ENCODE results near the gene TMEM82. TPM values are rescaled to one million over a fixed set of nuclear protein-coding genes. Genes with fewer than 3 reads are reported as not detected.

The TMEM82 gene
- total RNA-seq, 1 donor from 2014 or later, result not detected

DNA sequence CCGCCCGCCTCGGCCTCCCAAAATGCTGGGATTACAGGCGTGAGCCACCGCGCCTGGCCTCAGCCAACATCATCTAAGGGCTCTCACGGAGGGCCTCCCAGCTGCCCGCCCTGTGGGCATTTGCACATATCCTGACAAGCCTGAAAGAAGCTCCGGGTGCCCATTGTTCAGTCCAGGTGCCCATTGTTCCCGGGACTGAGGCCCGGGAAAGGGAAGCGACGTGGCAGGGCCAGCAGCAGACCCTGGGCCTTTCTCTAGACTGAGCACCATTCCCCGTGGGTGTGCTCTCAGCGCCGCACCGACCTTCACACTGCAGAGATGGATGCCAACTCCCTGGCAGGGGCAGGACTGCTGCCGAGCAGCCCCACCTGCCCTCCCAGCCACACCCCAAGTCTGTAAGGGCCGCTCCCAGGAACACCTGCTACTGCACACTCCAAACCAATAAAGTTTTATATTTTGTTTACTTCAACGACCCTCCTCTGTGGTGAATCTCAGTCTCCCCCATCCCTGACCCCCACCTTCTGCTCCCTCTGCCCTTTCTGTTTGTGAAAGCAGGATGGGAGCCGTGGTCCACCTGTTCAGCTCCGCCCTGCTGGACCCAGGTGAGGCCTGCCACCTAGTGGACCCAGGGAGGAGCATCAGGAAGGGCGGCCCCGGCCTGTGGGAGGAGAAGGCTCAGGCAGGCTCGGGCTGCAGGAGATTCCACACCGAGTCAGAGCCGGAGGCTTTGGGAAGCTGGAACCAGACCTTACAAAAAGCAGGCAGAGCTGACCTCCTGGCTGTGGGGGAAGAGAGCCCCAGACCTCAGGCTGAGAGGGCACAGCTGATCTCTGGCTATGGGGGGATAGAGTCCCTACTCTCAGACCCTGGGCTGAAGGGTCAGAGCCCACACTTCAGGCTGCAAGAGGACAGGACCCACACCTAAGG lies 1.1 kb upstream of the TMEM82 start:
- H3K36me3 ChIP-seq, result peaks cover 0 to 10% of the 10 kb centered on the region in 2 donors
- H3K27ac ChIP-seq, result peak overlapping the region; percentile 41 to 55

DNA sequence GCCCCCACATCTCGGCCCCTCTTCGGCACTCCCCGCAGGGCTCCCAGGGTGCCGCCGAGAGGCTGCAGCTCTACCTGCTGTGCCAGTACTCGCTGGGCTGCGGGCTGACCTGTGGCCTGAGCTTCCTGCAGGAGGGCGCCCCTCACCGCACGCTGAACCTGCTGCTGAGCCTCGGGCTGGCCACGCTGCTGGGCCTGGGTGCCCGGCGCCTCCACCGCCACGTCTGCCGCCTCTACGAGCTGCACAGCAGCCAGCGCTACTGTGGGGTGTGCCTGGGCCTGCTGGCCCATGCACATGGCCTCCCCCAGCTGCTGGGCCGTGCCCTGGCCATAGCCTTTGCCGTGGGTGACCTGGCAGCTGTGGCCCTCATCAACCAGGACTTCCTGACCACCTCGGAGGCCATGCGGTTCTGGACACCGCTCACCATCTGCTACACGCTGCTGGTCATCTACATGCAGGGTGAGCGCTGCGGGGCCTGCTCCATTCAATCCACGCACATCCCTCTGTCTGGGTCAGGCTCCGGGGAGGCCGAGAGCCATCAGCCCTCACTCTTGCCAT lies 1.9 kb downstream of the TMEM82 start:
- no peak for DNase-seq (ENCODE audit: low spot score in 2 of 2)
- Histone ChIP-seq H3K4me3 (no peak overlapping the region), H3K27ac (peak overlapping the region; percentile 96 to 98), H3K27me3 (no peaks in the 10 kb centered on the region), H3K4me1 (peaks cover 15 to 49% of the 10 kb centered on the region in 2 donors), H3K9me3 (no peaks in the 10 kb centered on the region), H3K36me3 (peaks cover 0 to 4% of the 10 kb centered on the region in 2 donors)
- intact Hi-C loops (cut with DNase I), result no loop called here
- TF ChIP-seq, protein P1, sequence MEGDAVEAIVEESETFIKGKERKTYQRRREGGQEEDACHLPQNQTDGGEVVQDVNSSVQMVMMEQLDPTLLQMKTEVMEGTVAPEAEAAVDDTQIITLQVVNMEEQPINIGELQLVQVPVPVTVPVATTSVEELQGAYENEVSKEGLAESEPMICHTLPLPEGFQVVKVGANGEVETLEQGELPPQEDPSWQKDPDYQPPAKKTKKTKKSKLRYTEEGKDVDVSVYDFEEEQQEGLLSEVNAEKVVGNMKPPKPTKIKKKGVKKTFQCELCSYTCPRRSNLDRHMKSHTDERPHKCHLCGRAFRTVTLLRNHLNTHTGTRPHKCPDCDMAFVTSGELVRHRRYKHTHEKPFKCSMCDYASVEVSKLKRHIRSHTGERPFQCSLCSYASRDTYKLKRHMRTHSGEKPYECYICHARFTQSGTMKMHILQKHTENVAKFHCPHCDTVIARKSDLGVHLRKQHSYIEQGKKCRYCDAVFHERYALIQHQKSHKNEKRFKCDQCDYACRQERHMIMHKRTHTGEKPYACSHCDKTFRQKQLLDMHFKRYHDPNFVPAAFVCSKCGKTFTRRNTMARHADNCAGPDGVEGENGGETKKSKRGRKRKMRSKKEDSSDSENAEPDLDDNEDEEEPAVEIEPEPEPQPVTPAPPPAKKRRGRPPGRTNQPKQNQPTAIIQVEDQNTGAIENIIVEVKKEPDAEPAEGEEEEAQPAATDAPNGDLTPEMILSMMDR (IDR thresholded peaks at IDR 0.05), result no peak

More for the DNA sequence above, 1.1 kb upstream of the TMEM82 start:
- TF ChIP-seq, protein P1 (IDR thresholded peaks at IDR 0.05), result peak; percentile 71 to 93 (median 85)
- intact Hi-C loops (cut with DNase I), result no loop called here
- H3K9me3 ChIP-seq, result no peaks in the 10 kb centered on the region
- peak in 1 of 2 donors; percentile 86 for DNase-seq (ENCODE audit: low spot score in 2 of 2)
- peaks cover 11 to 33% of the 10 kb centered on the region in 2 donors for H3K4me1 ChIP-seq
- no peaks in the 10 kb centered on the region for H3K27me3 ChIP-seq
- H3K4me3 ChIP-seq, result no peak overlapping the region

DNA sequence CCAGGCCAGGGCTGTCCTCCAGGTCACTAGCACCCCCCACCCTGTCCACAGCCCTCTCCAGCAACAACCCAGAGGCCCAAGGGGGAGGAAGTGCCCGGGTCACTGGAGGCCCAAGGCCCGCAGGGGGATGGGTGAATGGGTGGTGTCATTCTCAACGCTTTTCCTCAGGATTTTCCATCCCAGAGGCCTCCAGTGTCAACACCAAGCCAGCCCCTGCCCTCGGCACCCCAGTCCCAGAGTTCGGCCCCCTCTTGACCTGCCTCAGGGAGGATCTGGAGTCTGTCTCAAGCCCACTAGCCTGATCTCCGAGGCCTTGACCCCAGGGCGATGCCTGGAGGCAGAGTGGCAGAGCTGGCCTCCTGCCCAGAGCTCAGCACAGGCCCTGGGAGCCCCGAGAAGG lies 5.1 kb downstream of the TMEM82 start:
- no peak for DNase-seq (ENCODE audit: low spot score in 2 of 2)
- Histone ChIP-seq H3K27ac (peak overlapping the region; percentile 96 to 98), H3K4me3 (peak overlapping the region; percentile 48 to 56), H3K36me3 (no peaks in the 10 kb centered on the region), H3K4me1 (peaks cover 31 to 63% of the 10 kb centered on the region in 2 donors), H3K9me3 (no peaks in the 10 kb centered on the region), H3K27me3 (no peaks in the 10 kb centered on the region)
- intact Hi-C loops (cut with DNase I), result loop anchor here (5.0 kb wide), 2 partner anchors 45 to 130 kb away; partner anchors contain the start of gene DDI2
- TF ChIP-seq, protein P1 (IDR thresholded peaks at IDR 0.05), result no peak

DNA sequence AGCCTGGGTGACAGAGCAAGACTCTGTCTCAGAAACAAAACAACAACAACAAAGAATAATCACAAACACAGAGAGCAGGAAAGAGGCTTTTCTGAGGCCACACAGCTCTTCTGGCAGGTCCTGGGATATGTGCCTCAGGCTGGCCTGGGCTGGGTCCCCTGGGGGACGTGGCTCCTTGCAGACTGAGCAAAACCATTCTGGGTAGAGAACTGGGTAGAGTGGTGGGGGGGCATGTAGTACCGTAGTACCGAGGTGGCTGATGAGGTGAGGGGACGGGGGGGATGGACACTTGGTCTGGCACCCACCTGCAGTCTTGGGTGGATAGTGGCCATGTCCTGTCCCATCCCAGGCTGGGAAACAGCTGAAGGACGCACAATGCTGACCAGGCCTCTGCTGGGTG lies 6.0 kb downstream of the TMEM82 start:
- TF ChIP-seq, protein P1 (IDR thresholded peaks at IDR 0.05), result no peak
- H3K27ac ChIP-seq, result peak overlapping the region; percentile 96 to 98
- H3K9me3 ChIP-seq, result no peaks in the 10 kb centered on the region
- H3K27me3 ChIP-seq, result no peaks in the 10 kb centered on the region
- H3K4me3 ChIP-seq, result peak overlapping the region; percentile 48 to 56
- intact Hi-C loops (cut with DNase I), result loop anchor here (5.0 kb wide), 2 partner anchors 46 to 131 kb away; partner anchors contain the start of gene DDI2
- DNase-seq (ENCODE audit: low spot score in 2 of 2), result no peak
- peaks cover 31 to 61% of the 10 kb centered on the region in 2 donors for H3K4me1 ChIP-seq
- H3K36me3 ChIP-seq, result no peaks in the 10 kb centered on the region

DNA sequence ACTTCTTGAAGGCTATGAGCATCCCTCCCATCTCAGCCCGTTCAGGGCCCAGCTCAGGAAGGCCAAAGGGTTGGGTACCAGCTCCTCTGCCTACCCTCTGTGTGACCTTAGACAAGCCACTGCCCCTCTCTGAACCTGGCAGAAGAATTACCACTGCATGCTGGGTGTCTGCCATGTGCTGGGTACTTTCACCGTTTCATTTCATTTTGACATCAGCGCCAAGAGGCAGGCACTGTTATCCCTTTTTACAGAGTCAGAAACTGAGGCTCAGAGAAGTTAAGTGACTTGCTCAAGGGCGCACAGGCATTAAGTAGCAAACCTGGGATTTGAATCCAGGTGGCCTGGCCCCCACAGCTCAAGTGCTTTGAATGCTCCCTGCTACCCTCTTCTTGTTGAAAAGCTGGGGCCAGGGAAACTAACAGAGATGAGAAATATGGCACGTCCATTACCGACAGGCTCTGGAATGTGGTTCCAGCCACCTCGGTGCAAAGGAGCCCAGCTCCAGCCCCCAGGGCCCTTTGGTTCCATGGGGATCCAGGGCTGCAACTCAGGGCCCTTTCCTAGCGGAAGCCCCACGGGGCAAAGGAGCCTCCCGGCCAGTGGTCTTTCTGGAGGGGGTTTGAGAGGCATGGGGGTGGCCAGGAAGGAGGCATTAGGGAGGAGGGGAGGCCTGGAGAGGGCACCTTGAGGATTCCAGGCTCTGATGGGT lies 6.5 kb downstream of the TMEM82 start:
- no peaks in the 10 kb centered on the region for H3K36me3 ChIP-seq
- H3K9me3 ChIP-seq, result no peaks in the 10 kb centered on the region
- TF ChIP-seq, protein P1 (IDR thresholded peaks at IDR 0.05), result no peak
- intact Hi-C loops (cut with DNase I), result loop anchor here (1.0 to 5.0 kb wide), 3 partner anchors 11 to 132 kb away; partner anchors contain the start of gene DDI2
- H3K4me3 ChIP-seq, result peak overlapping the region; percentile 48 to 56
- H3K27me3 ChIP-seq, result no peaks in the 10 kb centered on the region
- DNase-seq (ENCODE audit: low spot score in 2 of 2), result no peak
- peaks cover 31 to 61% of the 10 kb centered on the region in 2 donors for H3K4me1 ChIP-seq
- peak overlapping the region; percentile 96 to 98 for H3K27ac ChIP-seq

All from ascending aorta (tissue), 2 donors.